GM20000 (cell line): Measurements from ENCODE around the gene GNAT1.

ENCODE experiments used
- DNase-seq: peaks from one replicate; pipeline ENCODE4 v3.0.0; 2012; ENCODE audit warnings: low spot score
- CTCF ChIP-seq: IDR thresholded peaks from 2 replicates; pipeline ENCODE4 v1.5.1; 2012; ENCODE audit warnings: mild to moderate bottlenecking, control low read depth; ENCODE audit errors: extremely low read depth, missing control alignments

The GNAT1 gene

GRCh38 chr3:50167841-50168209, 23.6 kb upstream of the GNAT1 start:
- DNase-seq, result no peak
- TF ChIP-seq CTCF, result no peak

GRCh38 chr3:50168388-50168787, 23.0 kb upstream of the GNAT1 start:
- DNase-seq, result no peak

GRCh38 chr3:50168791-50169190, 22.6 kb upstream of the GNAT1 start:
- DNase-seq, result no peak
- TF ChIP-seq CTCF, result no peak

More at GRCh38 chr3:50168388-50168787, 23.0 kb upstream of the GNAT1 start:
- TF ChIP-seq CTCF, result no peak

- DNase-seq, result no peak
- TF ChIP-seq CTCF, result no peak
Observed at GRCh38 chr3:50169232-50169832, 22.1 kb upstream of the GNAT1 start.

- no peak for TF ChIP-seq CTCF
- no peak for DNase-seq
Observed at GRCh38 chr3:50169858-50170257, 21.6 kb upstream of the GNAT1 start.

GRCh38 chr3:50170689-50171088, 20.7 kb upstream of the GNAT1 start:
- TF ChIP-seq CTCF, result no peak
- DNase-seq, result no peak

GRCh38 chr3:50171540-50172301, 19.7 kb upstream of the GNAT1 start:
- TF ChIP-seq CTCF, result no peak
- no peak for DNase-seq
